ENCODE results near the gene BOD1L1.

BOD1L1 gene

GRCh38 chr4:13597141-13597540 is 30.4 kb downstream of the BOD1L1 start:
- no peak for TF ChIP-seq CEBPB (IDR thresholded peaks at IDR 0.05)
- TF ChIP-seq TEAD4 (IDR thresholded peaks at IDR 0.05) = no peak
- TF ChIP-seq EP300 (IDR thresholded peaks at IDR 0.05; ENCODE audit: borderline replicate concordance) = no peak
- no peak for TF ChIP-seq ZBTB7A (IDR thresholded peaks at IDR 0.05; ENCODE audit: low read depth)
- TF ChIP-seq REST (IDR thresholded peaks at IDR 0.05; ENCODE audit: low read depth) = no peak
- TF ChIP-seq YY1 (IDR thresholded peaks at IDR 0.05; ENCODE audit: low read depth) = no peak
- TF ChIP-seq RAD21 (IDR thresholded peaks at IDR 0.05; ENCODE audit: low read depth) = no peak
- TF ChIP-seq MAX (IDR thresholded peaks at IDR 0.05) = no peak
- no peak for TF ChIP-seq FOXM1 (IDR thresholded peaks at IDR 0.05; ENCODE audit: borderline replicate concordance, low read depth)
- no peak for TF ChIP-seq CREB1 (IDR thresholded peaks at IDR 0.05; ENCODE audit: low read depth)
- no peak for TF ChIP-seq TAF1 (IDR thresholded peaks at IDR 0.05; ENCODE audit: low read depth)
- TF ChIP-seq NFIC (IDR thresholded peaks at IDR 0.05) = no peak
- TF ChIP-seq TCF12 (IDR thresholded peaks at IDR 0.05; ENCODE audit: low read depth) = no peak
- no peak for TF ChIP-seq USF1 (IDR thresholded peaks at IDR 0.05)
- no peak for TF ChIP-seq EGR1 (IDR thresholded peaks at IDR 0.05)

GRCh38 chr4:13592220-13592619 is 35.3 kb downstream of the BOD1L1 start:
- no peak for TF ChIP-seq CEBPB (IDR thresholded peaks at IDR 0.05)
- TF ChIP-seq EP300 (IDR thresholded peaks at IDR 0.05; ENCODE audit: borderline replicate concordance) = no peak
- TF ChIP-seq NFIC (IDR thresholded peaks at IDR 0.05) = no peak
- no peak for TF ChIP-seq USF1 (IDR thresholded peaks at IDR 0.05)
- no peak for TF ChIP-seq EGR1 (IDR thresholded peaks at IDR 0.05)
- TF ChIP-seq REST (IDR thresholded peaks at IDR 0.05; ENCODE audit: low read depth) = no peak
- TF ChIP-seq CREB1 (IDR thresholded peaks at IDR 0.05; ENCODE audit: low read depth) = no peak
- TF ChIP-seq ZBTB7A (IDR thresholded peaks at IDR 0.05; ENCODE audit: low read depth) = no peak
- TF ChIP-seq YY1 (IDR thresholded peaks at IDR 0.05; ENCODE audit: low read depth) = no peak
- no peak for TF ChIP-seq TAF1 (IDR thresholded peaks at IDR 0.05; ENCODE audit: low read depth)
- TF ChIP-seq TCF12 (IDR thresholded peaks at IDR 0.05; ENCODE audit: low read depth) = no peak
- no peak for TF ChIP-seq RAD21 (IDR thresholded peaks at IDR 0.05; ENCODE audit: low read depth)
- no peak for TF ChIP-seq FOXM1 (IDR thresholded peaks at IDR 0.05; ENCODE audit: borderline replicate concordance, low read depth)
- TF ChIP-seq MAX (IDR thresholded peaks at IDR 0.05) = no peak
- no peak for TF ChIP-seq TEAD4 (IDR thresholded peaks at IDR 0.05)

GRCh38 chr4:13590766-13591165 is 36.8 kb downstream of the BOD1L1 start:
- TF ChIP-seq ZBTB7A (IDR thresholded peaks at IDR 0.05; ENCODE audit: low read depth) = no peak
- no peak for TF ChIP-seq TAF1 (IDR thresholded peaks at IDR 0.05; ENCODE audit: low read depth)
- no peak for TF ChIP-seq RAD21 (IDR thresholded peaks at IDR 0.05; ENCODE audit: low read depth)
- TF ChIP-seq CREB1 (IDR thresholded peaks at IDR 0.05; ENCODE audit: low read depth) = no peak
- TF ChIP-seq USF1 (IDR thresholded peaks at IDR 0.05) = no peak
- no peak for TF ChIP-seq FOXM1 (IDR thresholded peaks at IDR 0.05; ENCODE audit: borderline replicate concordance, low read depth)
- no peak for TF ChIP-seq TEAD4 (IDR thresholded peaks at IDR 0.05)
- no peak for TF ChIP-seq EP300 (IDR thresholded peaks at IDR 0.05; ENCODE audit: borderline replicate concordance)
- TF ChIP-seq CEBPB (IDR thresholded peaks at IDR 0.05) = no peak
- no peak for TF ChIP-seq NFIC (IDR thresholded peaks at IDR 0.05)

- TF ChIP-seq NFIC (IDR thresholded peaks at IDR 0.05) = no peak
Measured at GRCh38 chr4:13588954-13589353, 38.6 kb downstream of the BOD1L1 start.

- TF ChIP-seq CEBPB (IDR thresholded peaks at IDR 0.05) (no peak), YY1 (IDR thresholded peaks at IDR 0.05; ENCODE audit: low read depth) (no peak), EP300 (IDR thresholded peaks at IDR 0.05; ENCODE audit: borderline replicate concordance) (no peak), TEAD4 (IDR thresholded peaks at IDR 0.05) (no peak), EGR1 (IDR thresholded peaks at IDR 0.05) (no peak), ZBTB7A (IDR thresholded peaks at IDR 0.05; ENCODE audit: low read depth) (no peak)
Measured at GRCh38 chr4:13584481-13584880, 43.0 kb downstream of the BOD1L1 start.

- TF ChIP-seq ZBTB7A (IDR thresholded peaks at IDR 0.05; ENCODE audit: low read depth) = no peak
- TF ChIP-seq RAD21 (IDR thresholded peaks at IDR 0.05; ENCODE audit: low read depth) = no peak
- no peak for TF ChIP-seq USF1 (IDR thresholded peaks at IDR 0.05)
- TF ChIP-seq REST (IDR thresholded peaks at IDR 0.05; ENCODE audit: low read depth) = no peak
- TF ChIP-seq NFIC (IDR thresholded peaks at IDR 0.05) = no peak
Measured at GRCh38 chr4:13580036-13580435, 47.5 kb downstream of the BOD1L1 start.
